ENCODE results near the gene EXOC3. TPM values are rescaled to one million over a fixed set of nuclear protein-coding genes. Genes with fewer than 3 reads are reported as not detected.

The EXOC3 gene
- total RNA-seq, 1 experiment from 2014 or later: 60.1 TPM

DNA sequence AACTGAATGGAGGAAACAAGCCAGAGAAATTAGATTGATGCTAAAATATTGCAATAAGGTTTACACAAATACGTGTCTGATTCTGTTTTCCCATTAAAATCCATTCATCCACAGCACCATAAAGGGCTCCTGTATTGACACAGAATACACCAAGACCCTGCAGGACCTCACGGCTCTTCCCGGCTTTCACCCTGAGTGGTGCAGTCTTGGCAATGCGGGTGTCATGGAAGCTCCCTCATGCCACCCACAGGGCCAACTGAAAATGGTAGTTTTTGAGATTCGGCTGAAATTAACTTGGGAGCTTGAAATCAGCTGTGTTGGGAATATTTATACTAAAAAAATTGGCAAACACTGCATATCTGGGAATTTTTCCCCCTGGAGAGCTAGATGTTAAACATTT lies 17.3 kb upstream of the EXOC3 start (continued):
- no peak for TF ChIP-seq PREB (CRISPR knock-in tag; IDR thresholded peaks at IDR 0.05; ENCODE audit: borderline replicate concordance)
- no peak for TF ChIP-seq JAZF1 (CRISPR knock-in tag; IDR thresholded peaks at IDR 0.05)
- no peak for TF ChIP-seq AR (CRISPR knock-in tag; IDR thresholded peaks at IDR 0.05)
- TF ChIP-seq, protein P1, sequence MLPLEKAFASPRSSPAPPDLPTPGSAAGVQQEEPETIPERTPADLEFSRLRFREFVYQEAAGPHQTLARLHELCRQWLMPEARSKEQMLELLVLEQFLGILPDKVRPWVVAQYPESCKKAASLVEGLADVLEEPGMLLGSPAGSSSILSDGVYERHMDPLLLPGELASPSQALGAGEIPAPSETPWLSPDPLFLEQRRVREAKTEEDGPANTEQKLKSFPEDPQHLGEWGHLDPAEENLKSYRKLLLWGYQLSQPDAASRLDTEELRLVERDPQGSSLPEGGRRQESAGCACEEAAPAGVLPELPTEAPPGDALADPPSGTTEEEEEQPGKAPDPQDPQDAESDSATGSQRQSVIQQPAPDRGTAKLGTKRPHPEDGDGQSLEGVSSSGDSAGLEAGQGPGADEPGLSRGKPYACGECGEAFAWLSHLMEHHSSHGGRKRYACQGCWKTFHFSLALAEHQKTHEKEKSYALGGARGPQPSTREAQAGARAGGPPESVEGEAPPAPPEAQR (CRISPR knock-in tag; IDR thresholded peaks at IDR 0.05): no peak

DNA sequence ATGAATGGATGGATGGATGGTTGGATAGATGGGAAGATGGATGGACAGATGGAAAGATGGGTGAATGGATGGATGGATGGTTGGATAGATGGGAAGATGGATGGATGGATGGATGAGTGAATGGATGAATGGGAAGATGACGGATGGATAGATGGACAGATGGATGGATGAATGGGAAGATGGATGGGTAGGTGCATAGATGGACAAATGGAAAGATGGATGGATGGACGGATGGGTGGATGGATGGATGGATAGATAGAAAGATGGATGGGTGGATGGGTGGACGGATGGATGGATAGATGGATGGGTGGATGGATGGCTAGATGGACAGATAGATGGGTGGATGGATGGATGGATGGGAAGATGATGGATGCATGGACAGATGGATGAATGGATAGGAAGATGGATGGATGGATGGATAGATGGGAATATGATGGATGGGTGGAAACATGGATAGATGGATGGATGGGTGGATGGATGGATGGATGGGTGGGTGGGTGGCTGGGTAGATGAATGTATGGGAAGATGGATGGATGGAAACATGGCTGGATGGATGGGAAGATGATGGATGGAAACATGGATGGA lies 16.5 kb upstream of the EXOC3 start:
- no peak overlapping the region for H3K4me3 Mint-ChIP-seq
- no peak for ATAC-seq
- H3K9me3 Mint-ChIP-seq: peaks cover 18% of the 10 kb centered on the region
- H3K36me3 Mint-ChIP-seq: peaks cover 3% of the 10 kb centered on the region; the same call in 1 of the 2 replicates
- no peak overlapping the region for H3K27ac Mint-ChIP-seq
- TF ChIP-seq USF2 (CRISPR knock-in tag; IDR thresholded peaks at IDR 0.05): no peak
- 0 out of 2 replicates have a peak, but pooled peaks have one; percentile 33 for TF ChIP-seq ZBTB21 (CRISPR knock-in tag; IDR thresholded peaks at IDR 0.05; ENCODE audit: borderline replicate concordance)
- H3K4me1 Mint-ChIP-seq: peaks cover 4% of the 10 kb centered on the region; the same call in 1 of the 2 replicates
- no peaks in the 10 kb centered on the region for H3K27me3 Mint-ChIP-seq (ENCODE audit: low read depth)
- DNase-seq (ENCODE audit: low spot score): no peak
- ChIA-PET CTCF (interaction anchor here (1.0 to 2.5 kb wide), 6 partner anchors 8 to 109 kb away, joined by 3 to 21 read pairs (median 5); no protein-coding TSS in a partner anchor), POLR2A (no interaction called here)

DNA sequence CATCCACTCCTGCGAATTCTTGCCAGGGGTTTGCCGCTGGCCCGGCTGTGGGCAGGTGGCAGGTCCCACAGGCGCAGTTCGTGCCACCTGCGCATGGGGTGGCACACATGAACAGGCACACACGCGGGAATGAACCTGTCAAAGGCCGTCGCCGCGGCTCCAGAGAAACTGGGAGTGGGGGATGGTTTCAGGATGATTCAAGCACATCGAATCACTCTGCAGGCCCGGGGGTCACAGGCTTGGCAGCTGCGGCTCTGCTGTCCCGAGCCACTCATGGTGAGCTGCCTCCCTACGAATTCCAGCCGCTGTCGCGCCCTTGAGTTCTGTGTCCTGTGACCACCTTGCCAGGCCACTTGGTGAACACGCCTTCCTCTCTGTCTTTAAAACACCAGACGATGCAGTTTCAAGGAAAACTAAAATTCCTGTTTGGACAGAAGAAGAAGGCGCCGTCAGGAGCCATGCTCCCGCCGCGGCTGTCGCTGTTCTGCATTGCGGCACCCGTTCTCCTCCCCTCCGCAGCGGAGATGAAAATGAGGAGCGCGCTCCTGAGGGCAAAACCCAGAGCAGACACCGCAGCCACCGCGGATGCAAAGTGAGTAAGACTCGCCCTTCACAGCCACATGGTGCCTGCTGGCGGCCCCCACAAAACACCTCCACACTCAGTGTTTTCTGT lies 15.4 kb upstream of the EXOC3 start:
- Mint-ChIP-seq H3K4me1 (peaks cover 4% of the 10 kb centered on the region; the same call in 1 of the 2 replicates), H3K4me3 (no peak overlapping the region), H3K27ac (peak overlapping the region; percentile 0; the same call in 1 of the 2 replicates), H3K36me3 (peaks cover 3% of the 10 kb centered on the region; the same call in 1 of the 2 replicates), H3K27me3 (ENCODE audit: low read depth) (no peaks in the 10 kb centered on the region), H3K9me3 (peaks cover 18% of the 10 kb centered on the region)
- TF ChIP-seq ZNF232 (CRISPR knock-in tag; IDR thresholded peaks at IDR 0.05) (no peak), ZNF416 (CRISPR knock-in tag; IDR thresholded peaks at IDR 0.05) (no peak), FOXK1 (CRISPR knock-in tag; IDR thresholded peaks at IDR 0.05) (no peak)
- DNase-seq (ENCODE audit: low spot score): no peak
- CTCF ChIA-PET: interaction anchor here (8.8 kb wide), 1 partner anchor 15 kb away, joined by 73 read pairs; no protein-coding TSS in a partner anchor
- POLR2A ChIA-PET: no interaction called here
- no peak for ATAC-seq

GRCh38 chr5:428219-428618 lies 14.8 kb upstream of the EXOC3 start:
- no peak for DNase-seq (ENCODE audit: low spot score)
- ATAC-seq: no peak
- CTCF ChIA-PET: interaction anchor here (0.5 to 8.8 kb wide), 8 partner anchors 10 to 111 kb away, joined by 3 to 73 read pairs (median 6); partner anchors contain the start of gene AHRR
- Mint-ChIP-seq H3K36me3 (peaks cover 3% of the 10 kb centered on the region; the same call in 1 of the 2 replicates), H3K4me3 (no peak overlapping the region), H3K27ac (peak overlapping the region; percentile 0; the same call in 1 of the 2 replicates), H3K9me3 (peaks cover 18% of the 10 kb centered on the region), H3K4me1 (peaks cover 4% of the 10 kb centered on the region; the same call in 1 of the 2 replicates), H3K27me3 (ENCODE audit: low read depth) (no peaks in the 10 kb centered on the region)
- POLR2A ChIA-PET: no interaction called here
- no peak for TF ChIP-seq ZNF532 (CRISPR knock-in tag; IDR thresholded peaks at IDR 0.05; ENCODE audit: borderline replicate concordance)
- no peak for TF ChIP-seq ZNF138 (CRISPR knock-in tag; conservative IDR thresholded peaks at IDR 0.05)
- TF ChIP-seq, protein P2, sequence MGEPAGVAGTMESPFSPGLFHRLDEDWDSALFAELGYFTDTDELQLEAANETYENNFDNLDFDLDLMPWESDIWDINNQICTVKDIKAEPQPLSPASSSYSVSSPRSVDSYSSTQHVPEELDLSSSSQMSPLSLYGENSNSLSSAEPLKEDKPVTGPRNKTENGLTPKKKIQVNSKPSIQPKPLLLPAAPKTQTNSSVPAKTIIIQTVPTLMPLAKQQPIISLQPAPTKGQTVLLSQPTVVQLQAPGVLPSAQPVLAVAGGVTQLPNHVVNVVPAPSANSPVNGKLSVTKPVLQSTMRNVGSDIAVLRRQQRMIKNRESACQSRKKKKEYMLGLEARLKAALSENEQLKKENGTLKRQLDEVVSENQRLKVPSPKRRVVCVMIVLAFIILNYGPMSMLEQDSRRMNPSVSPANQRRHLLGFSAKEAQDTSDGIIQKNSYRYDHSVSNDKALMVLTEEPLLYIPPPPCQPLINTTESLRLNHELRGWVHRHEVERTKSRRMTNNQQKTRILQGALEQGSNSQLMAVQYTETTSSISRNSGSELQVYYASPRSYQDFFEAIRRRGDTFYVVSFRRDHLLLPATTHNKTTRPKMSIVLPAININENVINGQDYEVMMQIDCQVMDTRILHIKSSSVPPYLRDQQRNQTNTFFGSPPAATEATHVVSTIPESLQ (CRISPR knock-in tag; IDR thresholded peaks at IDR 0.05): no peak
- TF ChIP-seq, protein P3, sequence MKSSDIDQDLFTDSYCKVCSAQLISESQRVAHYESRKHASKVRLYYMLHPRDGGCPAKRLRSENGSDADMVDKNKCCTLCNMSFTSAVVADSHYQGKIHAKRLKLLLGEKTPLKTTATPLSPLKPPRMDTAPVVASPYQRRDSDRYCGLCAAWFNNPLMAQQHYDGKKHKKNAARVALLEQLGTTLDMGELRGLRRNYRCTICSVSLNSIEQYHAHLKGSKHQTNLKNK (CRISPR knock-in tag; IDR thresholded peaks at IDR 0.05): no peak

Data from WTC11 (cell line).